ENCODE measurements around the gene SALL1. TPM values are rescaled to one million over a fixed set of nuclear protein-coding genes. Genes with fewer than 3 reads are reported as not detected.

Gene SALL1
- total RNA-seq, 1 experiment from 2014 or later: not detected

DNA sequence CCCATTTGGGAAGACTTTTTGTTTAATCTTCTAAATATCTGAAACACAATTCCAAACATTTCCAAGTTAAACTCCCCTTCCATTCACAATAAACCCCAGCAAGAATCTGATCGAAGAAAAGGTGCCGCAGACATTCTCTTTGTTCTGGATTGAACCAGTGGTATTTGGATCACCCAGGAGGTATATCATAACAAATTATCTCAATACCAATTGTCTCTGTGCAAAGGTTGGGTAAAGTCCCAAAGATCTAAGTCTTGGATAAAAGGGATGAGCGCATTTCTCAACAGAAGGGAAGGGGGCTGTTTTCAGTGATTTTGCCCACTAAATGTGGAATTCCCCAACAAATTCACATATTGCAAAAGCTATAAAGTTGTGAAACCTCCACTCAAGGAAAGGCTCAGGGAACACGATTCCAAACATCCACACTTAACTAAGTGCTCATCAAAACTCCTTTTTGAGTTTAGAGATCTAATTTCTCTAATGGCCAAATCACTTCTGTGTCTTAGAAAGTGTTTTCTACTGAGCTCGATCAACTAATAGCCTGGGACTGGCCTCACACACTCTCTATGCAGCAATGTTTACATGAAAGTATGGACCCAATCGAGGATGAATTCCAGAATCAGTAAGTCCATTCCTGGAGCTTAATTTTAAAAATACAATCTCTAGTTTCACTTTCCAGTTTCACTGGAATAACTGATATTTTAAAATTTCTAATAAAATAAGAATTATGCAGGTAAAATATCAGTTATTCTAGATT lies 30.9 kb downstream of the SALL1 start:
- no peaks in the 10 kb centered on the region for H3K79me2 ChIP-seq (ENCODE audit: insufficient read depth, low read length)
- no peaks in the 10 kb centered on the region for H3K9me2 ChIP-seq (ENCODE audit: insufficient read depth)
- CTCF ChIA-PET: no interaction called here
- H3K27ac ChIP-seq (ENCODE audit: low read depth, low read length): no peak overlapping the region
- no peak overlapping the region for H2AFZ ChIP-seq (ENCODE audit: low read depth, low read length, poor library complexity, severe bottlenecking)
- no peak overlapping the region for H3K4me3 ChIP-seq (replicated peaks in 1 of 2; ENCODE audit: low read depth in 1 of 2, low read length in 2 of 2)
- RAD21 ChIA-PET (ENCODE audit: low non-redundant PET in 1 of 2, low total read pairs in 2 of 2, uncharacterized antibody in 2 of 2, unreplicated experiment in 2 of 2): no interaction called here
- H4K20me1 ChIP-seq (ENCODE audit: insufficient read depth): no peaks in the 10 kb centered on the region
- TF ChIP-seq RAD21 (IDR thresholded peaks at IDR 0.05; ENCODE audit: low read depth): no peak
- no peak for TF ChIP-seq SIN3A (IDR thresholded peaks at IDR 0.05; ENCODE audit: low read depth)
- TF ChIP-seq EZH2phosphoT487 (IDR thresholded peaks at IDR 0.05; ENCODE audit: borderline replicate concordance): no peak
- no peak for TF ChIP-seq SP1 (IDR thresholded peaks at IDR 0.05; ENCODE audit: low read depth)
- no peak for TF ChIP-seq EGR1 (IDR thresholded peaks at IDR 0.05; ENCODE audit: low read depth)
- TF ChIP-seq ZFX (IDR thresholded peaks at IDR 0.05): no peak
- TF ChIP-seq, protein P1, sequence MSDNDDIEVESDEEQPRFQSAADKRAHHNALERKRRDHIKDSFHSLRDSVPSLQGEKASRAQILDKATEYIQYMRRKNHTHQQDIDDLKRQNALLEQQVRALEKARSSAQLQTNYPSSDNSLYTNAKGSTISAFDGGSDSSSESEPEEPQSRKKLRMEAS (IDR thresholded peaks at IDR 0.05): no peak
- no peak for TF ChIP-seq FOSL1 (IDR thresholded peaks at IDR 0.05; ENCODE audit: low read depth)
- TF ChIP-seq POLR2AphosphoS5 (IDR thresholded peaks at IDR 0.05; ENCODE audit: low read depth, low read length): no peak
- TF ChIP-seq SRF (IDR thresholded peaks at IDR 0.05; ENCODE audit: low read depth): no peak
- TF ChIP-seq ELF1 (IDR thresholded peaks at IDR 0.05; ENCODE audit: borderline replicate concordance, low read depth): no peak
- no peak for TF ChIP-seq CEBPB (IDR thresholded peaks at IDR 0.05; ENCODE audit: low read depth)
- no peak for TF ChIP-seq ZNF274 (IDR thresholded peaks at IDR 0.05; ENCODE audit: low read depth, low read length)
- TF ChIP-seq YY1 (IDR thresholded peaks at IDR 0.05; ENCODE audit: extremely low read depth, insufficient replicate concordance, low read depth, low read length): no peak
- no peak for TF ChIP-seq CBX3 (IDR thresholded peaks at IDR 0.05; ENCODE audit: low read depth)
- no peak overlapping the region for H3K9ac ChIP-seq (ENCODE audit: low read length)
- no peaks in the 10 kb centered on the region for H3K9me3 ChIP-seq (ENCODE audit: control insufficient read depth in 1 of 2, insufficient read depth in 1 of 2, low read depth in 1 of 2, low read length in 2 of 2)
- DNase-seq (ENCODE audit: low read depth, low spot score): no peak
- intact Hi-C loops (cut with micrococcal nuclease): no loop called here
- POLR2A ChIA-PET: no interaction called here
- no peaks in the 10 kb centered on the region; the same call in 1 of the 2 replicates for H3K27me3 ChIP-seq (ENCODE audit: insufficient read depth, low read length)
- no TSS peak for BruUV-seq (replicated peaks)
- no peak overlapping the region for H3K4me2 ChIP-seq (ENCODE audit: low read length)
- no peak for ATAC-seq
- H3K4me1 ChIP-seq (ENCODE audit: control insufficient read depth in 1 of 2, insufficient read depth in 2 of 2, low read length in 2 of 2): no peaks in the 10 kb centered on the region
- no peaks in the 10 kb centered on the region for H3K36me3 ChIP-seq (ENCODE audit: control insufficient read depth in 1 of 2, insufficient read depth in 2 of 2, low read length in 2 of 2)
